Ovary (tissue), 9 donors: ENCODE measurements around the gene TAS2R14. TPM values are rescaled to one million over a fixed set of nuclear protein-coding genes. Genes with fewer than 3 reads are reported as not detected.
A peak's percentile ranks its signal among the peaks of the same experiment; 100 is the strongest.

ENCODE experiments used
- DNase-seq, 5 donors: peaks; one replicate each; pipeline ENCODE4 v3.0.0-alpha.2; 2019 to 2020
- H3K27ac ChIP-seq, 2 donors: fragments of 200-600 bp; one replicate each; pipeline versions ENCODE4 v1.5.1 to v1.8.0; 2019 to 2022
- H3K27me3 ChIP-seq: fragments of 200-600 bp; one replicate; pipeline ENCODE4 v1.8.0; 2022
- H3K36me3 ChIP-seq: fragments of 200-600 bp; sonication (generic); one replicate; pipeline ENCODE4 v1.5.1; 2019
- H3K4me1 ChIP-seq: one replicate; pipeline ENCODE4 v1.8.1; 2013; ENCODE audit warnings: mild to moderate bottlenecking, moderate library complexity; ENCODE audit not compliant: insufficient read depth
- H3K4me3 ChIP-seq: fragments of 200-600 bp; sonication (generic); one replicate; pipeline ENCODE4 v1.5.1; 2017
- H3K9me3 ChIP-seq, 2 donors: fragments of 200-600 bp in 1 of 2; sonication (generic) in 1 of 2; one replicate each; pipeline versions ENCODE4 v1.5.1 to v1.8.1; 2013 to 2019; ENCODE audit warnings: mild to moderate bottlenecking in 1 of 2, moderate library complexity in 1 of 2
- CTCF ChIP-seq, 3 donors: fragments of 450-650 bp in 2 of 3; fragments of 200-600 bp in 1 of 3; IDR thresholded peaks; one replicate each; pipeline versions ENCODE4 v1.5.1 to v1.8.0; 2016 to 2022; ENCODE audit warnings: antibody characterized with exemption in 3 of 3, mild to moderate bottlenecking in 1 of 3
- EP300 ChIP-seq: sonication (generic); formaldehyde crosslinking; IDR thresholded peaks from one replicate; pipeline ENCODE4 v1.6.1; 2017; ENCODE audit warnings: antibody characterized with exemption
- POLR2A ChIP-seq: fragments of 450-650 bp; IDR thresholded peaks from one replicate; pipeline ENCODE4 v1.6.1; 2017; ENCODE audit warnings: antibody characterized with exemption, mild to moderate bottlenecking, moderate library complexity
- WGBS, 3 donors: extraction: QIAGEN DNeasy Blood & Tissue Kit in 1 of 3; methylation state at CpG; one replicate each; pipeline versions ENCODE4 v1.1.5 to v1.1.7; 2013 to 2017; 5-methylcytosine and 5-hydroxymethylcytosine counted together
- intact Hi-C, 4 donors: fragments of 100-400 bp; cut with DNase I; formaldehyde crosslinking; loops; one replicate each; pipeline versions ENCODE4 v1.11.0 to v1.15.1; 2022 to 2023
- polyA plus RNA-seq, 2 donors: library from polyadenylated mRNA; stranded (reverse); fragments of 200-250 nt in 1 of 2; fragments of 350-450 nt in 1 of 2; fragmentation: Illumina TruSeq in 1 of 2; extraction: RNeasy Lipid Tissue Mini Kit (QIAGEN cat#74804) in 1 of 2; gene quantifications; one replicate each; pipeline ENCODE4 v1.2.3, GENCODE V29; 2013 to 2014
- total RNA-seq, 7 donors: library from RNA; depleted of rRNA in 2 of 7; stranded (reverse); fragments of >200 nt in 2 of 7; fragmentation: NEBNext Ultra II Directional in 3 of 7; extraction: Animal tissue kit (Norgen Biotek cat#: 25700) in 3 of 7; gene quantifications; one replicate each; pipeline versions ENCODE4 v1.1.0 to v1.2.4, GENCODE V29; 2016 to 2023
- donor health status: DM: no; HTN: no; CAD: no; lungs with moderate emphysema.
- donor health status: DM: no; HTN: no; CAD: no.
- donor health status: Bipolar disorder and iron deficiency.
- donor health status: DM: yes; HTN: yes; CAD: no.
- donor health status: DM: no; HTN: no; CAD: no.
- donor health status: DM: yes; HTN: yes; CAD: no.

Gene TAS2R14
- total and polyA plus RNA-seq, 9 donors = 1.4 to 6.9 (median 3.4) TPM

- Histone ChIP-seq H3K4me3 (no peak overlapping the region), H3K36me3 (no peaks in the 10 kb centered on the region), H3K27ac (no peak overlapping the region), H3K9me3 (no peaks in the 10 kb centered on the region), H3K4me1 (no peaks in the 10 kb centered on the region), H3K27me3 (no peaks in the 10 kb centered on the region)
- intact Hi-C loops = no loop called here
- 44 to 58% (median 50%) methylated on average over 15 of the region's 15 CpGs for WGBS, 3 donors
- TF ChIP-seq POLR2A (no peak), CTCF (IDR thresholded peaks at IDR 0.05) (no peak), EP300 (no peak)
- peak; percentile 15 to 54 (median 44) for DNase-seq
These were observed 29.8 kb upstream of the TAS2R14 start for GRCh38 chr12:10968765-10969456.

- Histone ChIP-seq H3K36me3 (no peaks in the 10 kb centered on the region), H3K27me3 (no peaks in the 10 kb centered on the region), H3K9me3 (no peaks in the 10 kb centered on the region), H3K27ac (no peak overlapping the region), H3K4me3 (no peak overlapping the region), H3K4me1 (no peaks in the 10 kb centered on the region)
- intact Hi-C loops = no loop called here
- no peak for TF ChIP-seq EP300
- no peak for TF ChIP-seq POLR2A
- TF ChIP-seq CTCF (IDR thresholded peaks at IDR 0.05) = no peak
- 45 to 48% (median 46%) methylated on average over 2 of the region's 2 CpGs for WGBS, 3 donors
- no peak for DNase-seq
These were observed 28.3 kb upstream of the TAS2R14 start for GRCh38 chr12:10967409-10967808.

- Histone ChIP-seq H3K4me3 (no peak overlapping the region), H3K27me3 (no peaks in the 10 kb centered on the region), H3K9me3 (no peaks in the 10 kb centered on the region), H3K36me3 (no peaks in the 10 kb centered on the region), H3K27ac (no peak overlapping the region), H3K4me1 (no peaks in the 10 kb centered on the region)
- intact Hi-C loops = no loop called here
- no peak for DNase-seq
- TF ChIP-seq CTCF (IDR thresholded peaks at IDR 0.05) = no peak
- no peak for TF ChIP-seq POLR2A
- no peak for TF ChIP-seq EP300
These were observed 27.3 kb upstream of the TAS2R14 start for GRCh38 chr12:10966314-10966713.

- WGBS, 3 donors = 92 to 98% (median 95%) methylated on average over 1 of the region's 1 CpG
- intact Hi-C loops = no loop called here
- Histone ChIP-seq H3K36me3 (no peaks in the 10 kb centered on the region), H3K27ac (no peak overlapping the region), H3K4me1 (no peaks in the 10 kb centered on the region), H3K27me3 (no peaks in the 10 kb centered on the region), H3K4me3 (no peak overlapping the region), H3K9me3 (no peaks in the 10 kb centered on the region)
- TF ChIP-seq CTCF (IDR thresholded peaks at IDR 0.05) (no peak), POLR2A (no peak), EP300 (no peak)
- no peak for DNase-seq
These were observed 26.4 kb upstream of the TAS2R14 start for GRCh38 chr12:10965476-10965875.
